Erythroblast (primary cell): ENCODE results near the gene ITPR2.

Source experiments
- GATA1 ChIP-seq: IDR thresholded peaks from 2 replicates; pipeline ENCODE4 v1.6.1; 2011; ENCODE audit warnings: low read depth, mild to moderate bottlenecking, control low read depth, low read length, moderate library complexity
- POLR2A ChIP-seq: IDR thresholded peaks from 2 replicates; pipeline ENCODE4 v1.6.1; 2011; ENCODE audit warnings: mild to moderate bottlenecking, low read length

DNA sequence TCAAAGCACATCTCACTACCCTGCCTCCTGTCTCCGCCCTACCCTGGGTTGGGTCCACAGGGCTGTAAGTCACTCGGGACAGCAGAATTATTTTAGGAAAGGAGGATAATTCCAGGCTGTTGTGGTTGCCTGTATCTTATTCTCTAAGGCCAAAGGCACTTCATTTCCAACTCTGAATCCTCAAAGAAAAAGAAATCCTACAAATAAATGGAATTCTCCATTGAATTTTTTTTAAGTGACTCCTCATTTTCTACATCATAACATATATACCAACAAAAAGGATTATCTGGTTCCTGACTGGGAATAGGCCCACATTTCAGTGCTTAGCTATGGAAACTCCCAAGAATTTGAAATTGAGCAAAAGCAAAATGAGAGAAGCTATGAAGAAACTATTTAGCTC lies 186.4 kb downstream of the ITPR2 start:
- TF ChIP-seq POLR2A (no peak), GATA1 (no peak)
